A549 (cell line): ENCODE measurements around the gene UBE2U. TPM values are rescaled to one million over a fixed set of nuclear protein-coding genes. Genes with fewer than 3 reads are reported as not detected.

ENCODE experiments used
- ATAC-seq, 2 experiments: fragments of 200-7000 bp in 1 of 2; fragments of >200 bp in 1 of 2; cut with Nextera tagmentation in 1 of 2; cut with Tn5 transposase in 1 of 2; 3 replicates each; pipeline versions ENCODE4 v1.8.0 to v1.9.1; 2018 to 2020; ENCODE audit warnings: mild to moderate bottlenecking in 1 of 2, moderate library complexity in 1 of 2
- CTCF ChIA-PET: fragments of 300-600 bp; sonication (Branson Sonifier 250); formaldehyde crosslinking; extraction: SDS; loops from one replicate; lab custom pipeline; 2021; ENCODE audit warnings: antibody characterized with exemption, inconsistent platforms; lab: Yijun Ruan, JAX
- POLR2A ChIA-PET: fragments of 350-600 bp; formaldehyde crosslinking; extraction: SDS; loops from one replicate; lab custom pipeline; 2021; ENCODE audit warnings: antibody characterized with exemption, inconsistent platforms; lab: Yijun Ruan, JAX
- DNase-seq, 2 experiments: peaks; one replicate each; pipeline versions ENCODE4 v3.0.0 to v3.0.0-alpha.2; 2011 to 2016; ENCODE audit warnings: low read depth in 1 of 2, low spot score in 1 of 2
- FAIRE-seq: peaks from 2 replicates; lab custom pipeline; 2011; peaks lifted over from hg19 to GRCh38; lab: Jason Lieb, UNC
- H3K27ac ChIP-seq, 2 experiments: fragments of >200 bp; sonication (Bioruptor Twin); formaldehyde crosslinking; 3 replicates each; pipeline ENCODE4 v1.5.1; 2016 to 2017
- H3K4me1 ChIP-seq: fragments of >200 bp; sonication (Bioruptor Twin); formaldehyde crosslinking; 3 replicates; pipeline ENCODE4 v1.6.1; 2016
- H3K4me2 ChIP-seq: fragments of >200 bp; sonication (Bioruptor Twin); formaldehyde crosslinking; 3 replicates; pipeline ENCODE4 v1.6.1; 2016
- H3K4me3 ChIP-seq: fragments of >200 bp; sonication (Bioruptor Twin); formaldehyde crosslinking; 3 replicates; pipeline ENCODE4 v1.5.1; 2016
- H3K9me3 ChIP-seq: fragments of >200 bp; sonication (Bioruptor Twin); formaldehyde crosslinking; 3 replicates; pipeline ENCODE4 v1.6.1; 2016
- ESRRA ChIP-seq: fragments of 150-350 bp; IDR thresholded peaks from 2 replicates; pipeline ENCODE4 v1.6.1; 2014; ENCODE audit warnings: mild to moderate bottlenecking, low read length, borderline replicate concordance
- FOSB ChIP-seq: fragments of 250-450 bp; sonication (Bioruptor Pico); IDR thresholded peaks from 2 replicates; pipeline ENCODE4 v1.5.0; 2020; ENCODE audit warnings: mild to moderate bottlenecking, moderate library complexity
- FOSL2 ChIP-seq, 2 experiments: fragments of 450-650 bp in 1 of 2; fragments of >200 bp in 1 of 2; sonication (Bioruptor Twin) in 1 of 2; formaldehyde crosslinking; IDR thresholded peaks; 2 replicates each; pipeline versions ENCODE4 v1.5.0 to v1.6.1; 2016 to 2020; ENCODE audit warnings: mild to moderate bottlenecking in 1 of 2, moderate library complexity in 1 of 2
- HEYL ChIP-seq: fragments of 250-450 bp; sonication (Bioruptor Pico); IDR thresholded peaks from 2 replicates; pipeline ENCODE4 v1.8.0; 2021; ENCODE audit warnings: mild to moderate bottlenecking, moderate library complexity
- HOXB13 ChIP-seq: fragments of 250-450 bp; sonication (Bioruptor Pico); IDR thresholded peaks from 2 replicates; pipeline ENCODE4 v1.5.0; 2020; ENCODE audit warnings: low read depth, mild to moderate bottlenecking, moderate library complexity
- JUN ChIP-seq, 2 experiments: fragments of >200 bp; sonication (Bioruptor Twin); formaldehyde crosslinking; IDR thresholded peaks; 2 replicates in 1 of 2; 3 replicates in 1 of 2; pipeline ENCODE4 v1.6.1; 2016 to 2017
- MAFK ChIP-seq: fragments of 450-650 bp; IDR thresholded peaks from 2 replicates; pipeline ENCODE4 v1.6.1; 2014; ENCODE audit not compliant: partially characterized antibody
- MAX ChIP-seq: IDR thresholded peaks from 2 replicates; pipeline ENCODE4 v1.6.1; 2012
- MAZ ChIP-seq: fragments of 150-350 bp; IDR thresholded peaks from 2 replicates; pipeline ENCODE4 v1.6.1; 2014; ENCODE audit warnings: antibody characterized with exemption, low read depth, low read length, borderline replicate concordance
- NFE2L2 ChIP-seq: fragments of 150-350 bp; conservative IDR thresholded peaks from 2 replicates; pipeline ENCODE4 v1.6.1; 2014; ENCODE audit warnings: low read length
- RARB ChIP-seq: fragments of 250-450 bp; sonication (Bioruptor Pico); IDR thresholded peaks from 2 replicates; pipeline ENCODE4 v1.8.0; 2021; ENCODE audit warnings: mild to moderate bottlenecking, moderate library complexity
- RCOR1 ChIP-seq: fragments of 150-350 bp; IDR thresholded peaks from 2 replicates; pipeline ENCODE4 v1.6.1; 2014; ENCODE audit warnings: antibody characterized with exemption, low read length, low read depth
- RNF2 ChIP-seq: fragments of 200-600 bp; sonication (generic); IDR thresholded peaks from 2 replicates; pipeline ENCODE4 v1.6.1; 2016; ENCODE audit warnings: low read depth, mild to moderate bottlenecking, antibody characterized with exemption, moderate library complexity, borderline replicate concordance
- SMC3 ChIP-seq: fragments of >200 bp; sonication (Bioruptor Twin); formaldehyde crosslinking; IDR thresholded peaks from 3 replicates; pipeline ENCODE4 v1.6.1; 2018; ENCODE audit warnings: inconsistent platforms
- SREBF2 ChIP-seq: fragments of 450-650 bp; IDR thresholded peaks from 2 replicates; pipeline ENCODE4 v1.6.1; 2014; ENCODE audit warnings: mild to moderate bottlenecking, moderate library complexity
- TFCP2L1 ChIP-seq: fragments of 250-450 bp; sonication (Bioruptor Pico); IDR thresholded peaks from 2 replicates; pipeline ENCODE4 v1.5.0; 2021; ENCODE audit warnings: mild to moderate bottlenecking
- TP53 ChIP-seq: fragments of 250-450 bp; sonication (Bioruptor Pico); IDR thresholded peaks from 2 replicates; pipeline ENCODE4 v1.5.0; 2021; ENCODE audit warnings: mild to moderate bottlenecking, moderate library complexity
- ZNF302 ChIP-seq: fragments of 250-450 bp; sonication (Bioruptor Pico); IDR thresholded peaks from 2 replicates; pipeline ENCODE4 v1.9.0; 2021; ENCODE audit warnings: inconsistent platforms, mild to moderate bottlenecking, moderate library complexity
- WGBS: methylation state at CpG from one replicate; pipeline ENCODE4 v1.1.6; 2017; ENCODE audit errors: missing lambda C conversion rate; 5-methylcytosine and 5-hydroxymethylcytosine counted together
- polyA plus RNA-seq, 4 experiments: library from polyadenylated mRNA; depleted of rRNA in 3 of 4; stranded (reverse); fragments of >200 nt; fragmentation: RNase III in 1 of 4; extraction: RNeasy Plus Mini Kit Qiagen cat#74134 plus additional on column Dnase treatment in 1 of 4; gene quantifications; 2 replicates in 3 of 4; 3 replicates in 1 of 4; pipeline ENCODE4 v1.2.3, GENCODE V29; 2011 to 2017
- TF ChIP-seq, protein P1 (sequence below): fragments of >200 bp; sonication (Bioruptor Twin); formaldehyde crosslinking; IDR thresholded peaks from 3 replicates; pipeline ENCODE4 v1.5.1; 2016
- TF ChIP-seq, protein P2 (sequence below): fragments of 450-650 bp; IDR thresholded peaks from 2 replicates; pipeline ENCODE4 v1.6.1; 2014; ENCODE audit warnings: antibody characterized with exemption

The UBE2U gene
- polyA plus RNA-seq, 2 of the 4 experiments (the other 2 are of a cell fraction) = not detected

DNA sequence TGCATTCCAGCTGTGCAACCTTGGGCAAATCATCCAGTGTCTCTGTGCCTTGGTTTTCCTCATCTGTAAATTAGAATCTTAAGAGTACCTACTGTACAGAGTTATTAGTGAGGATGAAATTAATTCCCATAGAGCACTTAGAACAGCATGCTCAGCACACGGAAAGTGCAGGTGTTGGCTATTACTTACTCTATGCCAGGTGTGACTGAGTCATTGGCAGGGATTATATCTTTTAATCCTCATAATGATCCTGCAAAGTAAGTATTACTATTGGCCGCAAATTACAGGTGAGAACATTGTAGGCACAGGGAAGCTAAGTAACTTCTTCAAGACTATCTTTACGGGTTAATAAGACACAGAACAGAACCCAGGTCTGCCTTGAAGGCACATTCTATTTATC, 6.3 kb upstream of the UBE2U start:
- Histone ChIP-seq H3K27ac (no peak overlapping the region), H3K4me3 (no peak overlapping the region), H3K4me2 (no peak overlapping the region), H3K4me1 (no peaks in the 10 kb centered on the region), H3K9me3 (no peaks in the 10 kb centered on the region)
- no peak for ATAC-seq
- ChIA-PET POLR2A (no interaction called here), CTCF (interaction anchor here (0.6 to 1.3 kb wide), 2 partner anchors 37 to 57 kb away, joined by 3 to 4 read pairs; no protein-coding TSS in a partner anchor)
- no peak for FAIRE-seq
- no peak for DNase-seq
- TF ChIP-seq HOXB13 (CRISPR knock-in tag) (no peak), RCOR1 (no peak), SREBF2 (no peak), ESRRA (no peak), FOSB (CRISPR knock-in tag) (no peak), RARB (CRISPR knock-in tag) (no peak), MAX (no peak), FOSL2 (IDR thresholded peaks at IDR 0.05) (no peak), FOSL2 (CRISPR knock-in tag; IDR thresholded peaks at IDR 0.05) (no peak)
- TF ChIP-seq, protein P1, sequence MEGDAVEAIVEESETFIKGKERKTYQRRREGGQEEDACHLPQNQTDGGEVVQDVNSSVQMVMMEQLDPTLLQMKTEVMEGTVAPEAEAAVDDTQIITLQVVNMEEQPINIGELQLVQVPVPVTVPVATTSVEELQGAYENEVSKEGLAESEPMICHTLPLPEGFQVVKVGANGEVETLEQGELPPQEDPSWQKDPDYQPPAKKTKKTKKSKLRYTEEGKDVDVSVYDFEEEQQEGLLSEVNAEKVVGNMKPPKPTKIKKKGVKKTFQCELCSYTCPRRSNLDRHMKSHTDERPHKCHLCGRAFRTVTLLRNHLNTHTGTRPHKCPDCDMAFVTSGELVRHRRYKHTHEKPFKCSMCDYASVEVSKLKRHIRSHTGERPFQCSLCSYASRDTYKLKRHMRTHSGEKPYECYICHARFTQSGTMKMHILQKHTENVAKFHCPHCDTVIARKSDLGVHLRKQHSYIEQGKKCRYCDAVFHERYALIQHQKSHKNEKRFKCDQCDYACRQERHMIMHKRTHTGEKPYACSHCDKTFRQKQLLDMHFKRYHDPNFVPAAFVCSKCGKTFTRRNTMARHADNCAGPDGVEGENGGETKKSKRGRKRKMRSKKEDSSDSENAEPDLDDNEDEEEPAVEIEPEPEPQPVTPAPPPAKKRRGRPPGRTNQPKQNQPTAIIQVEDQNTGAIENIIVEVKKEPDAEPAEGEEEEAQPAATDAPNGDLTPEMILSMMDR = no peak
- TF ChIP-seq, protein P2, sequence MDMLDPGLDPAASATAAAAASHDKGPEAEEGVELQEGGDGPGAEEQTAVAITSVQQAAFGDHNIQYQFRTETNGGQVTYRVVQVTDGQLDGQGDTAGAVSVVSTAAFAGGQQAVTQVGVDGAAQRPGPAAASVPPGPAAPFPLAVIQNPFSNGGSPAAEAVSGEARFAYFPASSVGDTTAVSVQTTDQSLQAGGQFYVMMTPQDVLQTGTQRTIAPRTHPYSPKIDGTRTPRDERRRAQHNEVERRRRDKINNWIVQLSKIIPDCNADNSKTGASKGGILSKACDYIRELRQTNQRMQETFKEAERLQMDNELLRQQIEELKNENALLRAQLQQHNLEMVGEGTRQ = no peak
- TF ChIP-seq, all 56 proteins: peak for 0
- WGBS = 85% methylated on average over 3 of the region's 3 CpGs

DNA sequence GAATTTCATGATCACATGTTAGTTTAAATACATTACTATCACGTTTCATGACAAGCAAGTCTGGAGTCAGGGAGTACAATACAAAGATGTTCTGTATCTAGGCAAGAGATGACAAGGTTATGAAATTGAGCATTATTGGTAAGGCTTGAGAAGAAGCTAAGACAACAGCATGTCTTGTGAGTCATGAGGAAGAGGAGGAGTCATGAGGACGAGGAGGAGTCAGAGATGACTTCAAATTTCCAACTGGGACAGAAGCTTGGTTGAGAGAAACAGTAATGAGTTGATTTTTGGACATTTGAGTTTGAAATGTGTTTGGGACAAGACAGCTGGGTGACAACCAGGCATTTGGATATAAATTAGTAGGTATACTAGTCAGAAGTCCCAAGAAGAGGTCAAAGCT, 4.3 kb upstream of the UBE2U start:
- TF ChIP-seq FOSL2 (IDR thresholded peaks at IDR 0.05) (no peak), FOSL2 (CRISPR knock-in tag; IDR thresholded peaks at IDR 0.05) (no peak), MAFK (no peak), HEYL (CRISPR knock-in tag) (no peak), RNF2 (no peak), SMC3 (no peak), TFCP2L1 (no peak), ZNF302 (no peak), RCOR1 (no peak), RARB (CRISPR knock-in tag) (no peak), NFE2L2 (no peak), FOSB (CRISPR knock-in tag) (no peak), SREBF2 (no peak), JUN (IDR thresholded peaks at IDR 0.05) (no peak), TP53 (no peak)
- ATAC-seq = no peak
- ChIA-PET CTCF (no interaction called here), POLR2A (no interaction called here)
- H3K9me3 ChIP-seq = no peaks in the 10 kb centered on the region
- H3K4me3 ChIP-seq = no peak overlapping the region
- 18% methylated on average over 2 of the region's 2 CpGs for WGBS
- no peak for FAIRE-seq
- no peak overlapping the region for H3K4me2 ChIP-seq
- no peak overlapping the region for H3K27ac ChIP-seq
- H3K4me1 ChIP-seq = no peaks in the 10 kb centered on the region
- DNase-seq = peak in 1 of 2 experiments; percentile 4

- WGBS = 88% methylated on average over 1 of the region's 1 CpG
- H3K4me2 ChIP-seq = no peak overlapping the region
- H3K4me1 ChIP-seq = no peaks in the 10 kb centered on the region
- TF ChIP-seq MAX (no peak), ZNF302 (no peak), MAFK (peak; percentile 55), MAZ (no peak), RARB (CRISPR knock-in tag) (no peak)
- FAIRE-seq (no peak), ATAC-seq (no peak), DNase-seq (no peak)
- H3K4me3 ChIP-seq = no peak overlapping the region
- CTCF ChIA-PET = no interaction called here
- H3K27ac ChIP-seq = no peak overlapping the region
- H3K9me3 ChIP-seq = no peaks in the 10 kb centered on the region
- POLR2A ChIA-PET = no interaction called here
Observed at GRCh38 chr1:64200064-64200463, 3.4 kb upstream of the UBE2U start.
